Activated T-helper 1 cell treated with anti-CD3 and anti-CD28 coated beads, Interleukin-12 subunit alpha, Interleukin-12 subunit beta, Interleukin-2, Interleukin-4 antibody, amounts not matched to agents 30 ng/mL and 10 ng/mL and 1 ng/mL, durations not matched to agents 14 hours and 24 hours and 36 hours (primary cell): ENCODE data around the gene SLC35E1. TPM values are rescaled to one million over a fixed set of nuclear protein-coding genes. Genes with fewer than 3 reads are reported as not detected.

Experiments
- DNase-seq: peaks from one replicate; pipeline ENCODE4 v3.0.0; 2021; ENCODE audit warnings: low spot score
- H3K27ac Mint-ChIP-seq: one replicate; pipeline ENCODE4 v1.8.0; 2021; ENCODE audit warnings: mild to moderate bottlenecking, mixed read lengths
- H3K27me3 Mint-ChIP-seq: one replicate; pipeline ENCODE4 v1.8.0; 2022; ENCODE audit warnings: mild to moderate bottlenecking, moderate library complexity, mixed read lengths; ENCODE audit not compliant: insufficient read depth
- H3K36me3 Mint-ChIP-seq: one replicate; pipeline ENCODE4 v1.8.0; 2021; ENCODE audit warnings: low read depth, mixed read lengths
- H3K4me1 Mint-ChIP-seq: one replicate; pipeline ENCODE4 v1.8.0; 2021; ENCODE audit warnings: low read depth, mixed read lengths
- H3K4me3 Mint-ChIP-seq: one replicate; pipeline ENCODE4 v1.8.0; 2021; ENCODE audit warnings: mild to moderate bottlenecking, moderate library complexity, mixed read lengths
- H3K9me3 Mint-ChIP-seq: one replicate; pipeline ENCODE4 v1.8.0; 2021; ENCODE audit warnings: mixed read lengths
- intact Hi-C: fragments of 100-400 bp; cut with micrococcal nuclease; formaldehyde crosslinking; loops from one replicate; pipeline ENCODE4 v1.15.1; 2024
- total RNA-seq: library from RNA; stranded (reverse); gene quantifications from 2 replicates; pipeline ENCODE4 v1.2.3, GENCODE V29; 2022

SLC35E1 gene
- total RNA-seq, 1 donor from 2014 or later: 61.7 TPM

DNA sequence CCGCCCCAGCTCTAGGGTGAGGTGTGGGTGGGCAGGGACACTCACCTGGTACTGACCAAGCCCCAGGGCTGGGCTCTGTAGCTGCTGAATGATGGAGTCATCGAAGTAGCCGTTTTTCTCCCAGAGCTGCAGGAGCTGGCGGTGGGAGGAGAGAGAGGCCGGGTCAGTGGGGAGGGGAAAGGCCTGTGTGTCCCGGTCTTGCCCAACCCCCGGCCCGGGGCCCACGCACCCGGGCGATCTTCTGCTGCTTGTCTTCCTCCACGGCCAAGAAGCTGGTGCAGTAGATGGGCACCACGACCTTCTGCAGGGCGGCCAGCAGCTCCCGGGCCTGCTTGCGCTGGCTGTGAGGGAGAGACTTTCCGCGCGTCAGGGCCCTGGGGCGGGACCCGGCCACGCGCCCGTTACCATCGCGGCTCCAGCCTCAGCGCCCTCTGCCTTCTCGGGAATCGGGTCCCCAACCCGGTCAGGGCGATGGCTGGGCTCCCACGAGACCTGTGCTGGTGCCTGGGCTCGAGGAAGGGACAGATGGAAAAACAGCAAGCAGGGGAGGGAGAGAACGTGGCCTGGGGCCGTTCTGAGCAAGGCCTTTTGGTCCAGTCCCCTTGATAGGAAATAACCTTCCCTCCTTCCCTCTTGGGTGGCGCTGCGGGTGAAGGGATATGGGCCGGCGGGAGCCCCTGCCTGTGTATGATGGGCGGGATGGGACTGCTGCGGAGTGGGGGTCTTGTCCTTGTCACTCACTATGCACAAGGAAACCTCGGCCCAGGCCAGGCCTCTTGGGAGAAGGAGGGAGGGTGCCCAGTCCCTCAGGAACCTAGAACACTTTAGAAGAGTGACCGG lies 41.5 kb downstream of the SLC35E1 start:
- Mint-ChIP-seq H3K4me1 (no peaks in the 10 kb centered on the region), H3K9me3 (no peaks in the 10 kb centered on the region), H3K36me3 (peaks cover 34% of the 10 kb centered on the region), H3K27me3 (no peaks in the 10 kb centered on the region), H3K27ac (no peak overlapping the region), H3K4me3 (no peak overlapping the region)
- intact Hi-C loops: no loop called here
- no peak for DNase-seq

DNA sequence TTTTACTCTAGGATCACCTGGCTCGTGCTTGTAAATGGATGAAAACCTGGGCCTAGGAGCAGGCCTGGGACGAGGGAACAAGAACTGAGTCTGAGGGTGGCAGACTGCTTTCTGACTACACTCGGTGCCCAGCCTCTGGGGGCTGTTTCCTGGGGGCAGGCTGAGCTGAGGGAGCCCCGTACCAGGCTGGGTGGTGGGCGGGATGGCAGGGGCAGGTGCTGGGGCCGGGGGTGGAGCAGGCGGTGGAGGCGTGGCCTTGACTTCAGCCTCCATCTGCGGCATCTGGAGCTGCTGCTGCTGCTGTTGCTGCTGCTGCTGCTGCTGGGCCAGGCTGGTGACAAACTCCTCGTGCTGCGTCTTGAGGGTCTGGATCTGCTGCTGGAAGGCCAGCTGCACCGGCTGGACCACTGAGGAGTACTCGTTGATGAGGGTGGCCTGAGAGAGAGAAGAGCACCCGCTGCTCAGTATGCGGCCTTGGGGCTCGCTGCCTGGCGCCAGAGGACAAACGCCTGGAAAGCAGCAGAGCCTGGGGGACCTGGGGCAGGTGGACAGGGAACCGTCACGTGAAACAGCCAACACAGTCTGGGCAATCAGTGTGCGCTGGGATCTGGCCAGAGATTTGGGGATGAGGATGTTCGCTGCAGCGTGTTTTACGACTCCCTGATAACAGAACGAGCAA lies 42.6 kb downstream of the SLC35E1 start:
- H3K4me3 Mint-ChIP-seq: no peak overlapping the region
- H3K9me3 Mint-ChIP-seq: no peaks in the 10 kb centered on the region
- no peaks in the 10 kb centered on the region for H3K4me1 Mint-ChIP-seq
- intact Hi-C loops: no loop called here
- H3K36me3 Mint-ChIP-seq: peaks cover 33% of the 10 kb centered on the region
- H3K27me3 Mint-ChIP-seq: no peaks in the 10 kb centered on the region
- H3K27ac Mint-ChIP-seq: no peak overlapping the region
- no peak for DNase-seq

DNA sequence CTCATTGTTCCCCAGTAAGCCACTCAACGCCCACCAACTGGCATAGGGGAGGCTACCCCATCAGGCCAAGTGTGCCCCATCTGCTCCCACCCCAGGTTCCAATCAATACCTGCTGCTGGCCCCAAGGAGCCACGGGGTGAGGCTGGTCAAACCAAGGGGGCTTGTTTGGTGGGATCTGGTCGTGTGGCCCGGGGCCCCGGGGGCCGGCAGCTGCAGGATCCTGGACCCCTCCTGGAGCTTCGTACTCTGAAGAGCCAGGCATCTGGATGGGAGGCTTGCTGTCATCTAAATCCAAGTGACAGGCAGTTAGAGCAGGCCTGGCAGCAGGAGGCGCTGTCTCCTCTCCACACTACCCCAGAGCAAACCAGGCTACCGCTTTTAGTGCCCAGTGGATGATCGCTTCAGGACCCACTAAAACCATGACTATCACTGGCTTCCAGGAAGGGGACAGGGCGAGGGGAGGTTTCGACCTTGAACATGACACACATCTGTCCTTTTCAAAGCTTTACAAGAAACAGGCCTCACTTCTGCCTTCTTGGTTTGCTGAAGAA lies 44.2 kb downstream of the SLC35E1 start:
- no peak overlapping the region for H3K27ac Mint-ChIP-seq
- H3K36me3 Mint-ChIP-seq: peaks cover 39% of the 10 kb centered on the region
- DNase-seq: peak; percentile 20

DNA sequence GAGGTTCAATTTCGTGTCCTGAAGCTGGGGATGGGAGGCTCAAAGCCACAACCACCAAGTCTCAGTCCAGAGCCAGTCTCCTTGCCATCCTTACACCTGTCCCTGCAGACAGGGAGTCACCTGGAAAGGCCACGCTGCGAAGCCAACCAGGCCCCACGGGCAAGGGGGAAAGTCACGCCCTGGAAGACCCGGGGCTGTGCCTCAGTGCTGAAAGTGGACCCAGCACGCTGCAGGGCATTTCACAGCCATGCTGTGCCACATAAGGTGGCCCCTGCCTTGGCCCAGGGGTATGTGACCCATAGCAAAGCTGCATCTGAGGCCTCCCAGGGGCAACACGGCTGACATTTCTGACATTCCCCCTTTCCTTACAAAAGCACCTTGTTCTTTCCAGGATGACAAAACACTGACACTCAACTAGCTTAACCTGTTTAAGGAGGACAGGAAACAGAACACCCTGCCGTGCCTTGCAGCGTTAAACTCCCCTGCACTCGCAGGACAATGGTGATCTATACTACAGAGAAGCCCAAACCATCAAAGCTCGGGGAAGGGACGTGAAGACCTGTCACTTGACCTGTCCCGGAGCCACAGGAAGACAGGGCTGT lies 44.8 kb downstream of the SLC35E1 start:
- no peak overlapping the region for H3K27ac Mint-ChIP-seq
- intact Hi-C loops: no loop called here
- DNase-seq: no peak
- H3K36me3 Mint-ChIP-seq: peaks cover 44% of the 10 kb centered on the region
- no peaks in the 10 kb centered on the region for H3K4me1 Mint-ChIP-seq
- no peaks in the 10 kb centered on the region for H3K27me3 Mint-ChIP-seq
- no peaks in the 10 kb centered on the region for H3K9me3 Mint-ChIP-seq
- no peak overlapping the region for H3K4me3 Mint-ChIP-seq

More for the DNA sequence above, 44.2 kb downstream of the SLC35E1 start:
- Mint-ChIP-seq H3K4me3 (no peak overlapping the region), H3K9me3 (no peaks in the 10 kb centered on the region), H3K4me1 (no peaks in the 10 kb centered on the region), H3K27me3 (no peaks in the 10 kb centered on the region)
- intact Hi-C loops: no loop called here

DNA sequence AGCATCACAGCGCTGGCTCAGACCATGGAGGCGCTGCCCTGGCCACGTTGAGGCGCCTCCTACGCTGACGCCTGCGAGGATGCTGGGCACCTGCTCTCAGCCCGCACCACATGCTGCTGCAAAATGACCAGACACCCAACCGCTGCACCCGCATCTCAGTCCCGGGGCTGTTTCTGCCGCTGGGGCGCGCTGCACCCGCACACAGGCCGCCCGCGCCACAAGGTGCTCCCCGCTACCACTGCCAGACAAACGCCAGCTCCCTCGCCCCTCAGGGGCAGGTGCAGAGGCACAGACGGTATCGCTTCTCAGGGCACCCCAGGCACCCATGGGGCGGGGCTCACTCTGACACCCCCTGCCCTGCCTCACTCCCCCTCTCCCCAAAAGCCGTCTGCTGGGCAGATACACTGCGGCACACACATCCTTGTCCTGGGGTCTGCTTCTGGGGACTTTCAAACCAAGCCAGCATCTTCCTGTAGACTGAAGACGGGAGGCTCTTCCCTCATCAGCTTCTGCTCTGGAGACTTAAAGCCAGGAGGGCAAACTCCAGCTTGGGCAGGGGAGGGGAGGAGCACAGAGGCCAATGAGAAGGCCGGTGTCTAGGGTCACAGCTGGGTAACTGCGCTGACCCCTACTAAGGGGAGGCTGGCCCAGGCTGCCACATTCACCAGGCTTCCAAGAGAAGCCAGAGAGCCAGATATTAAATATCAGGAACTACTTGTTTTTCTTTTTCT lies 46.3 kb downstream of the SLC35E1 start:
- Mint-ChIP-seq H3K27ac (no peak overlapping the region), H3K4me1 (no peaks in the 10 kb centered on the region), H3K9me3 (no peaks in the 10 kb centered on the region), H3K36me3 (peaks cover 39% of the 10 kb centered on the region), H3K4me3 (no peak overlapping the region), H3K27me3 (no peaks in the 10 kb centered on the region)
- intact Hi-C loops: no loop called here
- DNase-seq: no peak

DNA sequence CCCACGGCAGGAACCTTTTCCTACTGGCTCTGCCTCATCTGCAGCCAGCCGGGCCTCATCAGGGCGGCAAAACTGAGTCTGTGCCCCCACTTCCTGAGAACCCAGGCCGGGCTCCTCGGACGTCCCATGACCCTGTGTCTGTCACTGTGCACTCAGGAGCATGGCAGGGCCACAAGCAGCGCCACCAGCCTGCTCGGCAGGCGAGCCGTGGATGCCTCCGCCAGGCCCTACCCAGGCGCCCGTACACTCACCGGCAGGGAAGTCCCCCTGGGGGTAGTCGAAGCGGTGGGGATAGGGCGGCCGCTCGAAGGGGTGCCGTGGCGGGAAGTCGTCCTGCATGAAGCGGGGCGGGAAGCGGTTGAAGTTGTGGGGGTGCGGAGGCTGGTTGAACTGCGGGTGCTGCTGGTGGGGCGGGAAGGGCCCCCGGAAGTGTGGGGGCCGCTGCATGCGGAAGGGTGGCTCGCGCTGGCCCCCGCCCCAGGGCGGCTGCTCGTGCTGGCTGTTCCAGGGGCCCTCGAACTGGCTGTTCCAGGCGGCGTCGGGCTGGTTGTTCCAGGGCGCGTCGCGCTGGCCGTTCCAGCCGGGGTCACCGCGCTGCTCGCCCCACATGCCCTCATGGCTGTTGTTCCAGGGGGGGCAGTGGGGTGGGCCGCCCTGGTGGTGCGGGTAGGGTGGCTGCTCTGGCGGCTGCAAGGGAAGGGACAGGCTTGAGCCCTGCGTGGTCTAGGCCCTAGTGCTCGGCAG lies 47.1 kb downstream of the SLC35E1 start:
- H3K4me3 Mint-ChIP-seq: no peak overlapping the region
- H3K9me3 Mint-ChIP-seq: no peaks in the 10 kb centered on the region
- no peaks in the 10 kb centered on the region for H3K27me3 Mint-ChIP-seq
- DNase-seq: no peak
- H3K36me3 Mint-ChIP-seq: peaks cover 41% of the 10 kb centered on the region
- no peak overlapping the region for H3K27ac Mint-ChIP-seq
- no peaks in the 10 kb centered on the region for H3K4me1 Mint-ChIP-seq
- intact Hi-C loops: no loop called here

DNA sequence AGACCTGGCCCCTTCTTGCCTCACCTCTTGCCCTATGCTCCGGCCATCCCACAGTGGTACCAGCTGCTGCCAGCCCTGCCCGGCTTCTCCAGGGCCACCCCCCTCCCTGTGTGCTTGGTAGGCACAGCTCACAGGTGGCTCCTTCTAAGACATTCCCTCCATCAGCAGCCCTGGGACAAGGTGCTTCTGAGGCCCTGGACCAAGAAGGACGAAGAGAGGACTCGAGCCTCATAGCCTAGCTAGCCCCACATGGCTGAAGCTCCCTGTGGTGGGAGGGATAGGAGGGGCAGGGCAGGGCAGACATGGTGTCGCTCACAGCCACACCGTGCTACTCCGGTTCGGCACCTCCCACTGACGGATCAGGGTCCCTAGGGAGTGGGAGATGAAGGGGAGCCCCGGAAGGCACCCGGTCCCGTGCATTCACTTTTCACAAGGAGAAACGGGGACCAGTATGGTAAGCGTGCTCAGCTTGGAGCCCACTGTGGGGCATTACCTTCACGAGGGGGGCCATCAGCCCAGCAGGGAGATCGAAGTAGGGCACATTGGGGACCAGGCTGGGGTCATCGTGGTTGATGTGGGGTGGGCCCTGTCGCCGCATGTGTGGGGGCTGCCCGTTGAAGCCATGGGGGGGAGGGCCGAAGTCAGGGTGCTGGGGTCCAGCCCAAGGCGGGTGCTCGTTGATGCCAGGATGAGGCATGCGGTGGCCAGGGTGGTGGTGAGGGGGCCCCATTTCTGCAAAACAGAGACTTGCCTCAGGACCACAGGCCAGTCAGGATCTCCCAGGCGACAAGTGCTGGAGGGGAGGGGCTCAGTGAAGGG lies 49.4 kb downstream of the SLC35E1 start:
- intact Hi-C loops: no loop called here

DNA sequence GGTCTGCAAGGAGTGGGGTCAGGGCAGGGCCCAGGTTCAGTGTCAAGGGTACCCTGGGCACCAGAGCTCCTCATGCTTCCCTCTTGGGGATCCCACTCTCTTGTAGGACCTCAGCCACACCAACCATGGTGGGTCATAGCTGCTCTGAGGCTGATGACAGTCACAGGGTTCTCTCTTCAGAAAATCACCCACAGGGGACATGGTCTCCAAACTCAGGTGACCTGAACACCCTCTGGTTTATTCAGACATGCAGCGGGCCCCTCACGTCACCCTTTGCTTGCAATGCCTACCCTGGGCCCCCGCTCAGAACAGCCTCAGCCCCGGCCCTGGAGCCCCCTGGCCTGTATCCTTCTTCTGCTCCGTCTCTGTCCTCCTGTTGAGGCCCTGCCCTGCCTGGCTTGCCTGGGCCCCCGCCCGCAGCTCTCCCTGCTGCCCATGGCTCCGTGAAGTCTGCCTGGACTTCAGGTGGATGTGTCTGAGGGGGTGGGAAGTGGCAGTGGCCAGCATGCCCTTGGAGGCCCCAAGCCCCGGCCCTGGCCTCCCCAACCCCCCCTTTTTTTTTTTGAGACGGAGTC lies 50.4 kb downstream of the SLC35E1 start:
- Mint-ChIP-seq H3K36me3 (peaks cover 38% of the 10 kb centered on the region), H3K27me3 (no peaks in the 10 kb centered on the region), H3K27ac (no peak overlapping the region), H3K4me1 (no peaks in the 10 kb centered on the region), H3K4me3 (no peak overlapping the region), H3K9me3 (no peaks in the 10 kb centered on the region)
- intact Hi-C loops: no loop called here
- no peak for DNase-seq

More for the DNA sequence above, 49.4 kb downstream of the SLC35E1 start:
- H3K36me3 Mint-ChIP-seq: peaks cover 36% of the 10 kb centered on the region
- H3K27me3 Mint-ChIP-seq: no peaks in the 10 kb centered on the region
- H3K4me1 Mint-ChIP-seq: no peaks in the 10 kb centered on the region
- DNase-seq: no peak
- H3K9me3 Mint-ChIP-seq: no peaks in the 10 kb centered on the region
- H3K27ac Mint-ChIP-seq: no peak overlapping the region
- no peak overlapping the region for H3K4me3 Mint-ChIP-seq

DNA sequence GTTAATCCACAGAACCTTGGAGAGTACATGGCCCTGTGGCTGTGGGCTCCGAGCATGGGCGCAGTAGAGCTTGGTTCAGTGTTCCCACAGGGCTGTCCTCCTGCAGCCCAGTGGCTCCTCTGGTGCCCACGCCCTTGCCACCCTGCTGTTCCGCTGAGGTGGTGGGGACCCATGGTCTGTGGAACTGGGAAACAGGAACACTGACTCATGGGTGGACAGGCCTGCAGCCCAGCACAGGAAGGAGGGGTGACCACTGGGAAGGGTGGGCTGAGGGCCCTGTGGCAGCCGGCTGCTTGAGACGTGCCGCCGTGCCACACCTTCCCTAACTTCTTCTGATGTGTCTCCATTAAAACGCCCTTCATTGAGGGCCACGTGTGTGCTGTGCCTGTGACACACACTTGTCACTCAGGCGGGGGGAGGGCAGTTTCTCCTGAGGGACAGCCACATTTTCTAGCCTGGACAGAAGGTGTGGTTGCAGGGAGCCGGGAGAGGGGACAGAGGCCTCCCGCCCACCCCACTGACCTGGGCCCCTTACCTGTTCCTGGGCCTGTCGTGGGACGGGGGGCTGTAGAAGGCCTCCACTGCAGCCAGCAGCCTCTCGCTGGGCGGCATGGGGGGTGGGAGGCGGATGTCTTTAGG lies 51.1 kb downstream of the SLC35E1 start:
- Mint-ChIP-seq H3K27ac (no peak overlapping the region), H3K4me3 (no peak overlapping the region), H3K27me3 (no peaks in the 10 kb centered on the region), H3K4me1 (no peaks in the 10 kb centered on the region), H3K9me3 (no peaks in the 10 kb centered on the region), H3K36me3 (peaks cover 34% of the 10 kb centered on the region)
- intact Hi-C loops: no loop called here
- DNase-seq: no peak

DNA sequence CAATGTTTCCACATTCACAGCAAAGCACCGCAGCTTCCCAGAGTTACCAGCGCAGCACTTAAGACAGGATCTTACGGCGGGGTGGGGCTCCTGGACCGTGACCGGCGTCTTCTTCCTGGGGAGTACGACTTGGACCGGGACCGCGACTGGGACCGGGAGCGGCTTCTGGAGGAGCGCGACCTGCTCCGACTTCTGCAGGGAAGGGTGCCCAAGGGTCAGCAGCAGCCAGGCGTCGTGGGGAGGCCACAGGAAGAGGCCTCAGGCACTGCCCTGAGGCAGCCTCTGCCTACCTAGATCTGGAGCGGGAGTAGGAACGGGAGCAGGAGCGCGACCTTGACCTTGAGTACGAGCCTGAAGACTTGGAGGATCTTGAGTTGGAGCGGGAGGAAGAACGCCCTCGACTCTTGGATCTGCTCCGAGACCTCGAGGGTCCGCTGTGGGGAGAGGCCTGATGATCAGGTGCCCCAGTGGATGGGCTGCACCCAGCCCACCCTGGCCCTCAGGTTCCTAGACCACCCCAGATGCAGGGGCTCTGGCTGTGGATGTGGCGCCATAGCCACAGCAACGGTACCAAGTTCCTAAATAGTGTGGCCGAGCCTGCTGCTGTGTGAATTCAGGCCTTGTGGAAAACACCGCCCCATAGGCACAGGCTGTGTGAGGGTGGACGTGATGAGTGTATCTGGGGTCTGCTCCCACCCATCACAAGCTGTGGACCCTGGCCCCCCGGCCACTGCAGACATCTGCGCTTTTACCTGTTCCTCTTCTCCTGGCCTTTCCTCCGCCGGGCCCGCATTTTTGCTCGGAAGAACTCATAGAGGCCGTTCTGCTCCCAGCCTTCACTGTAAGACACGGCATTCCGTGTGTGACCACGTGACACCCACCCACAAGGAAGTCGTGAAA lies 51.9 kb downstream of the SLC35E1 start:
- intact Hi-C loops: no loop called here
- H3K4me1 Mint-ChIP-seq: no peaks in the 10 kb centered on the region
- H3K9me3 Mint-ChIP-seq: no peaks in the 10 kb centered on the region
- no peaks in the 10 kb centered on the region for H3K27me3 Mint-ChIP-seq
- DNase-seq: no peak
- no peak overlapping the region for H3K4me3 Mint-ChIP-seq
- no peak overlapping the region for H3K27ac Mint-ChIP-seq
- H3K36me3 Mint-ChIP-seq: peaks cover 32% of the 10 kb centered on the region
